Mesenchymal stem cell (in vitro differentiated cells and primary cell): ENCODE measurements around the gene GNG12.

Experiments
- DNase-seq: peaks from one replicate; pipeline ENCODE4 v3.0.0-alpha.2; 2013
- H2AFZ ChIP-seq: one replicate; pipeline ENCODE4 v1.6.1; 2013; ENCODE audit warnings: low read depth, mild to moderate bottlenecking, control low read depth, inconsistent platforms, low read length, moderate library complexity
- H2AK5ac ChIP-seq: 2 replicates; pipeline ENCODE4 v1.6.1; 2013; ENCODE audit warnings: low read length, moderate library complexity, mild to moderate bottlenecking, inconsistent platforms; ENCODE audit not compliant: severe bottlenecking
- H2BK120ac ChIP-seq: one replicate; pipeline ENCODE4 v1.6.1; 2013; ENCODE audit warnings: low read depth, mild to moderate bottlenecking, inconsistent platforms, low read length, moderate library complexity
- H2BK12ac ChIP-seq, 2 experiments: one replicate each; pipeline ENCODE4 v1.6.1; 2013; ENCODE audit warnings: inconsistent platforms in 2 of 2, low read length in 2 of 2, mild to moderate bottlenecking in 2 of 2, moderate library complexity in 2 of 2, control low read depth in 1 of 2
- H2BK15ac ChIP-seq: one replicate; pipeline ENCODE4 v1.6.1; 2013; ENCODE audit warnings: mild to moderate bottlenecking, low read depth, inconsistent platforms; ENCODE audit not compliant: poor library complexity, severe bottlenecking
- H2BK5ac ChIP-seq: 2 replicates; pipeline ENCODE4 v1.6.1; 2013; ENCODE audit warnings: low read depth, mild to moderate bottlenecking, low read length, control low read depth, inconsistent platforms; ENCODE audit not compliant: poor library complexity, severe bottlenecking
- H3K14ac ChIP-seq, 2 experiments: one replicate each; pipeline ENCODE4 v1.6.1; 2013; ENCODE audit warnings: inconsistent platforms in 2 of 2, low read length in 2 of 2, control low read depth in 1 of 2, mild to moderate bottlenecking in 1 of 2, moderate library complexity in 1 of 2
- H3K18ac ChIP-seq, 2 experiments: one replicate each; pipeline ENCODE4 v1.6.1; 2013; ENCODE audit warnings: inconsistent platforms in 2 of 2, low read length in 2 of 2, control low read depth in 1 of 2, low read depth in 1 of 2, mild to moderate bottlenecking in 1 of 2
- H3K23ac ChIP-seq, 2 experiments: one replicate each; pipeline ENCODE4 v1.6.1; 2013; ENCODE audit warnings: inconsistent platforms in 2 of 2, low read length in 2 of 2, mild to moderate bottlenecking in 2 of 2, moderate library complexity in 2 of 2, control low read depth in 1 of 2
- H3K27ac ChIP-seq: 2 replicates; pipeline ENCODE4 v1.5.1; 2013; ENCODE audit warnings: mild to moderate bottlenecking, moderate library complexity, low read length, control low read depth, inconsistent platforms; ENCODE audit not compliant: poor library complexity, severe bottlenecking
- H3K27me3 ChIP-seq, 2 experiments: 2 replicates each; pipeline versions ENCODE4 v1.6.1 to v1.7.0; 2013; ENCODE audit warnings: low read length in 2 of 2, mild to moderate bottlenecking in 2 of 2, moderate library complexity in 2 of 2, control low read depth in 1 of 2, inconsistent platforms in 1 of 2; ENCODE audit not compliant: control insufficient read depth in 1 of 2, insufficient read depth in 1 of 2
- H3K36me3 ChIP-seq, 2 experiments: 2 replicates each; pipeline versions ENCODE4 v1.6.1 to v1.7.0; 2013; ENCODE audit warnings: low read length in 2 of 2, control low read depth in 1 of 2, inconsistent platforms in 1 of 2, low read depth in 1 of 2, mild to moderate bottlenecking in 1 of 2; ENCODE audit not compliant: insufficient read depth in 2 of 2, control insufficient read depth in 1 of 2
- H3K4ac ChIP-seq, 2 experiments: one replicate each; pipeline ENCODE4 v1.6.1; 2013; ENCODE audit warnings: inconsistent platforms in 2 of 2, low read length in 2 of 2, mild to moderate bottlenecking in 2 of 2, moderate library complexity in 2 of 2, control low read depth in 1 of 2, low read depth in 1 of 2
- H3K4me1 ChIP-seq: 2 replicates; pipeline ENCODE4 v1.6.1; 2013; ENCODE audit warnings: low read depth, low read length, control low read depth; ENCODE audit not compliant: control insufficient read depth, insufficient read depth
- H3K4me2 ChIP-seq: 2 replicates; pipeline ENCODE4 v1.6.1; 2013; ENCODE audit warnings: low read length, mild to moderate bottlenecking, inconsistent platforms; ENCODE audit not compliant: poor library complexity, severe bottlenecking
- H3K4me3 ChIP-seq, 2 experiments: 2 replicates each; pipeline versions ENCODE4 v1.5.1 to v1.7.0; 2013; ENCODE audit warnings: low read length in 2 of 2, mild to moderate bottlenecking in 2 of 2, control low read depth in 1 of 2, low read depth in 1 of 2; ENCODE audit not compliant: insufficient read depth in 1 of 2
- H3K79me1 ChIP-seq: replicated peaks from 2 replicates; pipeline ENCODE4 v1.6.1; 2013; ENCODE audit warnings: mild to moderate bottlenecking, control low read depth, low read length, inconsistent platforms; ENCODE audit not compliant: poor library complexity, severe bottlenecking
- H3K9ac ChIP-seq: 2 replicates; pipeline ENCODE4 v1.7.0; 2013; ENCODE audit warnings: mild to moderate bottlenecking, low read length, moderate library complexity
- H3K9me3 ChIP-seq: 2 replicates; pipeline ENCODE4 v1.7.0; 2013; ENCODE audit warnings: mild to moderate bottlenecking, low read length; ENCODE audit not compliant: control insufficient read depth
- H4K8ac ChIP-seq: one replicate; pipeline ENCODE4 v1.6.1; 2013; ENCODE audit warnings: inconsistent platforms, mild to moderate bottlenecking, low read length, moderate library complexity
- H4K91ac ChIP-seq: one replicate; pipeline ENCODE4 v1.6.1; 2013; ENCODE audit warnings: mild to moderate bottlenecking, low read length, inconsistent platforms
- WGBS: methylation state at CpG from one replicate; pipeline ENCODE4 v1.1.7; 2013; ENCODE audit warnings: mixed read lengths; 5-methylcytosine and 5-hydroxymethylcytosine counted together

GNG12 gene

DNA sequence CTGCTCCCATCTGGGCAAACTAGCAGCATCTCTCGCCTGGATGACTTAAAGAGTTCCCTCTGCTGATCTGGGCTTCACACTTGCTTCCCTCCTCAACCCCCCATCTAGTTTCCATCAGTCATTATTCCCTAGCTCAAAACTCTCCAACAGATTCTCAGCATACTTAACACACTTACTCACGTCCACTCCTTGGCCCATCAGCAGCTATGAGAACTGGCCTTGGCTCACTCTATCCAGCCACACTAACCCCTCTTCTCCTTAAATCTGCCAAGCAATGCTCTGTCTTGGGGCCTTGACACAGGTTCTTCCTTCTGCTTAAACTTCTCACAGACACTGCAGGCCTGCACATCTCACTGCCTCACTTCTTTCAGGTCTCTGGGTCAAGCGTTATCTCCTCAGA is 41.6 kb downstream of the GNG12 start:
- no peak overlapping the region for H2BK15ac ChIP-seq
- 4% methylated on average over 3 of the region's 3 CpGs for WGBS

DNA sequence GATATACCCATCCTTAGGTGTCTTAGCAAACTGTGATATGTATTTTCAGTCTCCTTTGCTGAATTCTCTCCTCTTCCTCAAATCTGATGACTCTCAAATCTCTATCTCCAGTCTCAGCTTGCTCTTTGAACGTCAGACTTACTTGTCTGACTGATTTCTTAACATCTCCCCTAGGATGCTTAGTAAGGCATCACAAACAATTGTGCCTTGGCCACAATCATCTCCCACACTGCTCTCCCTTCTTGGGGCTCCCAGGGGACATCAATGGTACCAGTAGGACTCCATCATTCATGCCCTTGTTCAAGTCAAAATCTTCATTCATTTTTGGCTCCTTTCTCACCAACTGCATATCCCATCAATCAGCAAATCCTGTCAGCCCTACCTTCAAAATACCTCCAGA is 42.0 kb downstream of the GNG12 start:
- 28% methylated on average over 1 of the region's 1 CpG for WGBS
- Histone ChIP-seq H3K4me2 (no peak overlapping the region), H3K36me3 (peaks cover 0 to 3% of the 10 kb centered on the region in 2 experiments)

More for the DNA sequence above, 41.6 kb downstream of the GNG12 start:
- peak overlapping the region; percentile 76 for H3K9ac ChIP-seq
- no peak overlapping the region for H4K91ac ChIP-seq
- H3K27me3 ChIP-seq, result no peaks in the 10 kb centered on the region
- no peak overlapping the region for H2AFZ ChIP-seq
- peak overlapping the region; percentile 39 for H2BK5ac ChIP-seq
- peaks cover 0 to 3% of the 10 kb centered on the region in 2 experiments for H3K36me3 ChIP-seq
- no peak overlapping the region for H3K14ac ChIP-seq
- H3K4me1 ChIP-seq, result peaks cover 19% of the 10 kb centered on the region
- peak overlapping the region; percentile 27 for H2BK120ac ChIP-seq
- H3K4ac ChIP-seq, result no peak overlapping the region
- H3K4me2 ChIP-seq, result peak overlapping the region; percentile 39
- no peak overlapping the region for H3K23ac ChIP-seq
- peak overlapping the region in 1 of 2 experiments; percentile 42 for H3K4me3 ChIP-seq
- H4K8ac ChIP-seq, result peak overlapping the region; percentile 45
- peak overlapping the region; percentile 53 to 67 for H2BK12ac ChIP-seq
- H2AK5ac ChIP-seq, result peak overlapping the region; percentile 63
- peak overlapping the region; percentile 58 to 63 for H3K18ac ChIP-seq
- H3K79me1 ChIP-seq, result peaks cover 17% of the 10 kb centered on the region
- H3K27ac ChIP-seq, result peak overlapping the region; percentile 97
- peak; percentile 87 for DNase-seq
- no peaks in the 10 kb centered on the region for H3K9me3 ChIP-seq

GRCh38 chr1:67790201-67790692 is 43.0 kb downstream of the GNG12 start:
- no peak for DNase-seq
- Histone ChIP-seq H3K4me1 (peaks cover 21% of the 10 kb centered on the region), H3K4me2 (no peak overlapping the region), H3K27me3 (no peaks in the 10 kb centered on the region), H3K23ac (no peak overlapping the region), H2BK120ac (no peak overlapping the region), H3K36me3 (peaks cover 0 to 3% of the 10 kb centered on the region in 2 experiments), H3K27ac (no peak overlapping the region), H2BK5ac (no peak overlapping the region), H3K14ac (no peak overlapping the region), H3K79me1 (peaks cover 14% of the 10 kb centered on the region), H2AK5ac (peak overlapping the region; percentile 50), H2BK15ac (no peak overlapping the region), H3K4ac (no peak overlapping the region), H3K9ac (no peak overlapping the region), H3K9me3 (no peaks in the 10 kb centered on the region), H2AFZ (no peak overlapping the region), H4K8ac (no peak overlapping the region), H3K18ac (no peak overlapping the region), H2BK12ac (no peak overlapping the region), H4K91ac (no peak overlapping the region), H3K4me3 (no peak overlapping the region)
- 87% methylated on average over 6 of the region's 7 CpGs for WGBS

More for the DNA sequence above, 42.0 kb downstream of the GNG12 start:
- Histone ChIP-seq H3K4me3 (peak overlapping the region in 1 of 2 experiments; percentile 4), H3K18ac (peak overlapping the region in 1 of 2 experiments; percentile 58), H3K14ac (no peak overlapping the region), H2BK12ac (peak overlapping the region; percentile 43 to 53), H3K27ac (peak overlapping the region; percentile 97), H3K27me3 (no peaks in the 10 kb centered on the region), H2AK5ac (peak overlapping the region; percentile 76), H2AFZ (no peak overlapping the region), H4K91ac (no peak overlapping the region), H2BK120ac (no peak overlapping the region), H3K79me1 (peaks cover 18% of the 10 kb centered on the region), H2BK15ac (no peak overlapping the region), H3K9me3 (no peaks in the 10 kb centered on the region), H3K23ac (no peak overlapping the region), H4K8ac (no peak overlapping the region), H2BK5ac (peak overlapping the region; percentile 15), H3K4me1 (peaks cover 20% of the 10 kb centered on the region), H3K4ac (peak overlapping the region in 1 of 2 experiments; percentile 71), H3K9ac (peak overlapping the region; percentile 76)
- no peak for DNase-seq

- H2BK12ac ChIP-seq, result no peak overlapping the region
- no peak overlapping the region for H4K91ac ChIP-seq
- peak overlapping the region; percentile 39 for H2AK5ac ChIP-seq
- H3K27ac ChIP-seq, result no peak overlapping the region
- no peak overlapping the region for H3K4me2 ChIP-seq
- H2BK120ac ChIP-seq, result no peak overlapping the region
- H2BK5ac ChIP-seq, result no peak overlapping the region
- peaks cover 21% of the 10 kb centered on the region for H3K4me1 ChIP-seq
- H3K18ac ChIP-seq, result peak overlapping the region in 1 of 2 experiments; percentile 30
- no peaks in the 10 kb centered on the region for H3K9me3 ChIP-seq
- no peaks in the 10 kb centered on the region for H3K27me3 ChIP-seq
- peak overlapping the region in 1 of 2 experiments; percentile 79 for H3K23ac ChIP-seq
- H3K79me1 ChIP-seq, result peaks cover 14% of the 10 kb centered on the region
- 99% methylated on average over 6 of the region's 6 CpGs for WGBS
- no peak overlapping the region for H3K4me3 ChIP-seq
- H4K8ac ChIP-seq, result no peak overlapping the region
- no peak overlapping the region for H2AFZ ChIP-seq
- no peak overlapping the region for H3K9ac ChIP-seq
- H3K4ac ChIP-seq, result no peak overlapping the region
- DNase-seq, result no peak
- peaks cover 0 to 3% of the 10 kb centered on the region in 2 experiments for H3K36me3 ChIP-seq
- no peak overlapping the region for H3K14ac ChIP-seq
- H2BK15ac ChIP-seq, result no peak overlapping the region
Observed at GRCh38 chr1:67789551-67789950, 43.7 kb downstream of the GNG12 start.
